ENCODE results near the gene OXTR.

OXTR gene

GRCh38 chr3:8761866-8762265 lies 7.5 kb downstream of the OXTR start:
- H3K36me3 ChIP-seq (replicated peaks), result no peaks in the 10 kb centered on the region
- no peaks in the 10 kb centered on the region for H3K27me3 ChIP-seq (ENCODE audit: low read depth)
- H3K4me3 ChIP-seq, result no peak overlapping the region
- in situ Hi-C loops (cut with MboI; ENCODE audit: low sequenced_read_pairs), result loop anchor here (25.0 kb wide), 1 partner anchor 550 kb away; no protein-coding TSS in a partner anchor
- no peaks in the 10 kb centered on the region for H3K4me1 ChIP-seq
- no peak for DNase-seq (ENCODE audit: low spot score in 2 of 2)
- no peaks in the 10 kb centered on the region for H3K9me3 ChIP-seq

GRCh38 chr3:8760506-8760905 lies 8.9 kb downstream of the OXTR start:
- Histone ChIP-seq H3K36me3 (replicated peaks) (no peaks in the 10 kb centered on the region), H3K4me3 (no peak overlapping the region), H3K9me3 (no peaks in the 10 kb centered on the region), H3K4me1 (no peaks in the 10 kb centered on the region), H3K27me3 (ENCODE audit: low read depth) (no peaks in the 10 kb centered on the region)
- DNase-seq (ENCODE audit: low spot score in 2 of 2), result no peak
- in situ Hi-C loops (cut with MboI; ENCODE audit: low sequenced_read_pairs), result loop anchor here (25.0 kb wide), 1 partner anchor 552 kb away; no protein-coding TSS in a partner anchor

- in situ Hi-C loops (cut with MboI; ENCODE audit: low sequenced_read_pairs), result loop anchor here (25.0 kb wide), 1 partner anchor 552 kb away; no protein-coding TSS in a partner anchor
- no peaks in the 10 kb centered on the region for H3K27me3 ChIP-seq (ENCODE audit: low read depth)
- H3K4me3 ChIP-seq, result no peak overlapping the region
- no peak for DNase-seq (ENCODE audit: low spot score in 2 of 2)
- H3K36me3 ChIP-seq (replicated peaks), result no peaks in the 10 kb centered on the region
- no peaks in the 10 kb centered on the region for H3K9me3 ChIP-seq
- H3K4me1 ChIP-seq, result no peaks in the 10 kb centered on the region
These were observed 9.3 kb downstream of the OXTR start for GRCh38 chr3:8760091-8760490.

GRCh38 chr3:8759038-8759707 lies 10.2 kb downstream of the OXTR start:
- in situ Hi-C loops (cut with MboI; ENCODE audit: low sequenced_read_pairs), result loop anchor here (25.0 kb wide), 1 partner anchor 553 kb away; no protein-coding TSS in a partner anchor
- Histone ChIP-seq H3K4me1 (no peaks in the 10 kb centered on the region), H3K36me3 (replicated peaks) (no peaks in the 10 kb centered on the region), H3K9me3 (no peaks in the 10 kb centered on the region), H3K27me3 (ENCODE audit: low read depth) (no peaks in the 10 kb centered on the region), H3K4me3 (no peak overlapping the region)
- no peak for DNase-seq (ENCODE audit: low spot score in 2 of 2)

- H3K36me3 ChIP-seq (replicated peaks), result no peaks in the 10 kb centered on the region
- in situ Hi-C loops (cut with MboI; ENCODE audit: low sequenced_read_pairs), result loop anchor here (25.0 kb wide), 1 partner anchor 554 kb away; no protein-coding TSS in a partner anchor
- no peaks in the 10 kb centered on the region for H3K4me1 ChIP-seq
- no peaks in the 10 kb centered on the region for H3K9me3 ChIP-seq
- no peak for DNase-seq (ENCODE audit: low spot score in 2 of 2)
- no peak overlapping the region for H3K4me3 ChIP-seq
- H3K27me3 ChIP-seq (ENCODE audit: low read depth), result no peaks in the 10 kb centered on the region
These were observed 11.6 kb downstream of the OXTR start for GRCh38 chr3:8757551-8758518.

- no peaks in the 10 kb centered on the region for H3K36me3 ChIP-seq (replicated peaks)
- H3K9me3 ChIP-seq, result no peaks in the 10 kb centered on the region
- no peaks in the 10 kb centered on the region for H3K27me3 ChIP-seq (ENCODE audit: low read depth)
- in situ Hi-C loops (cut with MboI; ENCODE audit: low sequenced_read_pairs), result loop anchor here (25.0 kb wide), 1 partner anchor 556 kb away; no protein-coding TSS in a partner anchor
- H3K4me1 ChIP-seq, result no peaks in the 10 kb centered on the region
- DNase-seq (ENCODE audit: low spot score in 2 of 2), result no peak
- H3K4me3 ChIP-seq, result no peak overlapping the region
These were observed 12.7 kb downstream of the OXTR start for GRCh38 chr3:8756671-8757070.

GRCh38 chr3:8755564-8756237 lies 13.7 kb downstream of the OXTR start:
- no peaks in the 10 kb centered on the region for H3K9me3 ChIP-seq
- in situ Hi-C loops (cut with MboI; ENCODE audit: low sequenced_read_pairs), result loop anchor here (25.0 kb wide), 1 partner anchor 557 kb away; no protein-coding TSS in a partner anchor

GRCh38 chr3:8755097-8755496 lies 14.3 kb downstream of the OXTR start:
- no peaks in the 10 kb centered on the region for H3K4me1 ChIP-seq
- no peaks in the 10 kb centered on the region for H3K27me3 ChIP-seq (ENCODE audit: low read depth)
- H3K9me3 ChIP-seq, result no peaks in the 10 kb centered on the region
- no peak overlapping the region for H3K4me3 ChIP-seq
- in situ Hi-C loops (cut with MboI; ENCODE audit: low sequenced_read_pairs), result loop anchor here (25.0 kb wide), 1 partner anchor 557 kb away; no protein-coding TSS in a partner anchor
- DNase-seq (ENCODE audit: low spot score in 2 of 2), result no peak
- H3K36me3 ChIP-seq (replicated peaks), result no peaks in the 10 kb centered on the region

More at GRCh38 chr3:8755564-8756237, 13.7 kb downstream of the OXTR start:
- Histone ChIP-seq H3K4me3 (no peak overlapping the region), H3K36me3 (replicated peaks) (no peaks in the 10 kb centered on the region), H3K4me1 (no peaks in the 10 kb centered on the region), H3K27me3 (ENCODE audit: low read depth) (no peaks in the 10 kb centered on the region)
- no peak for DNase-seq (ENCODE audit: low spot score in 2 of 2)

- DNase-seq (ENCODE audit: low spot score in 2 of 2), result no peak
- Histone ChIP-seq H3K4me1 (no peaks in the 10 kb centered on the region), H3K4me3 (no peak overlapping the region), H3K27me3 (ENCODE audit: low read depth) (no peaks in the 10 kb centered on the region), H3K9me3 (no peaks in the 10 kb centered on the region), H3K36me3 (replicated peaks) (no peaks in the 10 kb centered on the region)
- in situ Hi-C loops (cut with MboI; ENCODE audit: low sequenced_read_pairs), result loop anchor here (25.0 kb wide), 1 partner anchor 559 kb away; no protein-coding TSS in a partner anchor
These were observed 16.6 kb downstream of the OXTR start for GRCh38 chr3:8752832-8753231.

- H3K4me3 ChIP-seq, result no peak overlapping the region
- in situ Hi-C loops (cut with MboI; ENCODE audit: low sequenced_read_pairs), result no loop called here
- no peaks in the 10 kb centered on the region for H3K36me3 ChIP-seq (replicated peaks)
- no peaks in the 10 kb centered on the region for H3K27me3 ChIP-seq (ENCODE audit: low read depth)
- no peaks in the 10 kb centered on the region for H3K4me1 ChIP-seq
- no peak for DNase-seq (ENCODE audit: low spot score in 2 of 2)
- H3K9me3 ChIP-seq, result no peaks in the 10 kb centered on the region
These were observed 20.1 kb downstream of the OXTR start for GRCh38 chr3:8749316-8749715.

- Histone ChIP-seq H3K27me3 (ENCODE audit: low read depth) (no peaks in the 10 kb centered on the region), H3K4me3 (no peak overlapping the region), H3K9me3 (no peaks in the 10 kb centered on the region), H3K4me1 (peaks cover under 1% of the 10 kb centered on the region), H3K36me3 (replicated peaks) (no peaks in the 10 kb centered on the region)
- DNase-seq (ENCODE audit: low spot score in 2 of 2), result no peak
- in situ Hi-C loops (cut with MboI; ENCODE audit: low sequenced_read_pairs), result no loop called here
These were observed 22.6 kb downstream of the OXTR start for GRCh38 chr3:8746780-8747345.

GRCh38 chr3:8745619-8746370 lies 23.6 kb downstream of the OXTR start:
- H3K27me3 ChIP-seq (ENCODE audit: low read depth), result no peaks in the 10 kb centered on the region
- peaks cover 8% of the 10 kb centered on the region for H3K4me1 ChIP-seq
- DNase-seq (ENCODE audit: low spot score in 2 of 2), result no peak
- no peaks in the 10 kb centered on the region for H3K36me3 ChIP-seq (replicated peaks)
- in situ Hi-C loops (cut with MboI; ENCODE audit: low sequenced_read_pairs), result no loop called here
- H3K4me3 ChIP-seq, result no peak overlapping the region
- H3K9me3 ChIP-seq, result no peaks in the 10 kb centered on the region
